Kidney (tissue), 14 donors: ENCODE results near the gene PNMA1. TPM values are rescaled to one million over a fixed set of nuclear protein-coding genes. Genes with fewer than 3 reads are reported as not detected.

Experiments
- DNase-seq, 5 donors: peaks; one replicate each; pipeline ENCODE4 v3.0.0-alpha.2; 2013 to 2020
- FAIRE-seq: peaks from 2 replicates; lab custom pipeline; 2012; peaks lifted over from hg19 to GRCh38; lab: Jason Lieb, UNC
- H3K27ac ChIP-seq, 2 donors: one replicate each; pipeline ENCODE4 v1.7.0; 2013; ENCODE audit warnings: low read depth in 2 of 2, low read length in 2 of 2, inconsistent platforms in 1 of 2
- H3K27me3 ChIP-seq: one replicate; pipeline ENCODE4 v1.7.1; 2013; ENCODE audit warnings: low read length, inconsistent platforms; ENCODE audit not compliant: control insufficient read depth, insufficient read depth
- H3K36me3 ChIP-seq, 3 donors: one replicate each; pipeline versions ENCODE4 v1.7.0 to v1.7.1; 2013; ENCODE audit warnings: low read length in 3 of 3, control low read depth in 1 of 3, inconsistent platforms in 1 of 3; ENCODE audit not compliant: insufficient read depth in 3 of 3, control insufficient read depth in 2 of 3
- H3K4me1 ChIP-seq, 3 donors: one replicate each; pipeline versions ENCODE4 v1.7.0 to v1.7.1; 2013; ENCODE audit warnings: low read length in 3 of 3, inconsistent platforms in 1 of 3, low read depth in 1 of 3; ENCODE audit not compliant: control insufficient read depth in 2 of 3, insufficient read depth in 2 of 3
- H3K4me3 ChIP-seq, 3 donors: one replicate each; pipeline versions ENCODE4 v1.7.0 to v1.8.1; 2013; ENCODE audit warnings: low read length in 3 of 3, control low read depth in 1 of 3, inconsistent platforms in 1 of 3
- H3K9ac ChIP-seq, 3 donors: one replicate each; pipeline versions ENCODE4 v1.7.0 to v1.7.1; 2013; ENCODE audit warnings: low read length in 3 of 3, control low read depth in 1 of 3, inconsistent platforms in 1 of 3
- H3K9me3 ChIP-seq, 3 donors: one replicate each; pipeline versions ENCODE4 v1.7.0 to v1.7.1; 2013; ENCODE audit warnings: low read length in 3 of 3, control low read depth in 1 of 3, inconsistent platforms in 1 of 3; ENCODE audit not compliant: control insufficient read depth in 2 of 3, insufficient read depth in 1 of 3
- CTCF ChIP-seq: IDR thresholded peaks from 3 replicates; pipeline ENCODE4 v1.5.1; 2012; ENCODE audit warnings: mild to moderate bottlenecking, moderate library complexity, borderline replicate concordance; ENCODE audit not compliant: insufficient read depth; ENCODE audit errors: extremely low read depth
- intact Hi-C: fragments of 100-400 bp; cut with DNase I; formaldehyde crosslinking; loops from one replicate; pipeline ENCODE4 v1.11.1; 2022
- polyA plus RNA-seq: library from polyadenylated mRNA; stranded (reverse); fragments of 350-450 nt; fragmentation: Illumina TruSeq; extraction: RNeasy Lipid Tissue Mini Kit (QIAGEN cat#74804); gene quantifications from one replicate; pipeline ENCODE4 v1.2.3, GENCODE V29; 2014; ENCODE audit warnings: low read depth, low replicate concordance; ENCODE audit not compliant: insufficient read depth
- total RNA-seq: library from RNA; stranded (reverse); fragmentation: NEBNext Ultra II Directional; extraction: Animal tissue kit (Norgen Biotek cat#: 25700); gene quantifications from one replicate; pipeline ENCODE4 v1.2.1, GENCODE V29; 2021
- donor health status: control.
- donor health status: control.
- donor health status: control.
- donor health status: control.
- donor health status: control.
- donor health status: DM: yes; HTN: yes; CAD: no.
- donor health status: Normal renal cell carcinoma (clear cell type).

Gene PNMA1
- total and polyA plus RNA-seq, 2 donors from 2014 or later: 34.6 to 53.1 TPM

GRCh38 chr14:73759714-73760597, 45.8 kb upstream of the PNMA1 start:
- no peak for FAIRE-seq
- no peak for TF ChIP-seq CTCF
- peaks cover 15 to 73% (median 69%) of the 10 kb centered on the region in 3 donors for H3K4me1 ChIP-seq
- intact Hi-C loops: no loop called here
- H3K27me3 ChIP-seq: no peaks in the 10 kb centered on the region
- peak; percentile 97 to 99 (median 97) for DNase-seq
- H3K4me3 ChIP-seq: peak overlapping the region; percentile 47 to 66 (median 65)
- no peaks in the 10 kb centered on the region for H3K36me3 ChIP-seq
- peak overlapping the region; percentile 26 to 83 (median 56) for H3K9ac ChIP-seq
- H3K27ac ChIP-seq: peak overlapping the region; percentile 93 to 95
- H3K9me3 ChIP-seq: no peaks in the 10 kb centered on the region

GRCh38 chr14:73759183-73759713, 45.1 kb upstream of the PNMA1 start:
- Histone ChIP-seq H3K36me3 (no peaks in the 10 kb centered on the region), H3K27ac (peak overlapping the region; percentile 93 to 95), H3K9me3 (no peaks in the 10 kb centered on the region), H3K27me3 (no peaks in the 10 kb centered on the region), H3K4me1 (peaks cover 16 to 74% (median 71%) of the 10 kb centered on the region in 3 donors), H3K9ac (peak overlapping the region in 2 of 3 donors; percentile 8 to 81), H3K4me3 (peak overlapping the region; percentile 43 to 69 (median 53))
- peak; percentile 62 to 92 (median 85) for DNase-seq
- intact Hi-C loops: no loop called here
- no peak for FAIRE-seq
- no peak for TF ChIP-seq CTCF

GRCh38 chr14:73758392-73759182, 44.4 kb upstream of the PNMA1 start:
- Histone ChIP-seq H3K27me3 (no peaks in the 10 kb centered on the region), H3K36me3 (no peaks in the 10 kb centered on the region), H3K27ac (peak overlapping the region; percentile 84 to 95), H3K4me3 (peak overlapping the region; percentile 43 to 69 (median 59)), H3K9ac (peak overlapping the region in 2 of 3 donors; percentile 45 to 81), H3K9me3 (no peaks in the 10 kb centered on the region), H3K4me1 (peaks cover 16 to 76% (median 76%) of the 10 kb centered on the region in 3 donors)
- DNase-seq (peak; percentile 84 to 92 (median 86)), FAIRE-seq (no peak)
- peak; percentile 44 for TF ChIP-seq CTCF
- intact Hi-C loops: no loop called here
